Measurements from ENCODE around the gene ARHGAP24. TPM values are rescaled to one million over a fixed set of nuclear protein-coding genes. Genes with fewer than 3 reads are reported as not detected.

Gene ARHGAP24
- total and polyA plus RNA-seq, 2 experiments from 2014 or later = 0.21 to 0.36 TPM

DNA sequence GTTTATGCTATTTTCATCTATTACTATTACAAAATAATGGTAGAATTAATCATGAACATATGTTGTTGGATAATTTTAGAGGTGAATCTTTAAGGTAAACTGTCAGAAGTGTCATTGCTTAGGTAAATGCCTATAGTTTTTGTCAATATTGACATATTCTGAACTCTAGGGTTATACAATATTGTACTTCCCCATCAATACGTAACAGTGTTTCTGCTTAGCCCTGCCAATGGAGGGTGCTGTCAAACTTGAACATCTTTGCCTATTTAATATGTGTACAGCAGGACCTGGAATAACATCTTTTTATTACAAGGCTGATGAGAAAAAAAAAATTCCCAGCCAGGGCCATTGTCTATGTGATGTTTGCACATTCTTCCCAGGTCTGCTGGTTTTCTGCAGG, 40.8 kb downstream of the ARHGAP24 start:
- Histone ChIP-seq H2AFZ (no peak overlapping the region), H3K36me3 (ENCODE audit: insufficient read depth) (no peaks in the 10 kb centered on the region), H3F3A (replicated peaks; ENCODE audit: low read depth) (no peaks in the 10 kb centered on the region), H4K20me1 (replicated peaks; ENCODE audit: insufficient read depth) (no peaks in the 10 kb centered on the region), H3K79me2 (replicated peaks; ENCODE audit: insufficient read depth) (no peaks in the 10 kb centered on the region), H3K27me3 (ENCODE audit: insufficient read depth) (no peaks in the 10 kb centered on the region), H3K9me2 (ENCODE audit: insufficient read depth) (no peaks in the 10 kb centered on the region), H3K27ac (ENCODE audit: low read depth) (no peak overlapping the region), H3K4me3 (no peak overlapping the region), H3K4me2 (no peak overlapping the region), H3K4me1 (ENCODE audit: insufficient read depth) (no peaks in the 10 kb centered on the region)
- ATAC-seq (no peak), DNase-seq (ENCODE audit: low spot score) (no peak)
- TF ChIP-seq EZH2phosphoT487 (IDR thresholded peaks at IDR 0.05; ENCODE audit: unreplicated experiment) (no peak), POLR2AphosphoS5 (IDR thresholded peaks at IDR 0.05; ENCODE audit: low read depth) (no peak), CREB1 (CRISPR knock-in tag; IDR thresholded peaks at IDR 0.05; ENCODE audit: low read depth) (no peak), STAT1 (IDR thresholded peaks at IDR 0.05; ENCODE audit: unreplicated experiment) (no peak), ZNF114 (CRISPR knock-in tag; IDR thresholded peaks at IDR 0.05) (no peak), ZNF331 (CRISPR knock-in tag; IDR thresholded peaks at IDR 0.05; ENCODE audit: low read depth) (no peak), JUNB (IDR thresholded peaks at IDR 0.05; ENCODE audit: unreplicated experiment) (no peak), EZH2 (IDR thresholded peaks at IDR 0.05; ENCODE audit: low read depth, unreplicated experiment) (no peak), NANOG (IDR thresholded peaks at IDR 0.05; ENCODE audit: borderline replicate concordance) (no peak)
- TF ChIP-seq, protein P1, sequence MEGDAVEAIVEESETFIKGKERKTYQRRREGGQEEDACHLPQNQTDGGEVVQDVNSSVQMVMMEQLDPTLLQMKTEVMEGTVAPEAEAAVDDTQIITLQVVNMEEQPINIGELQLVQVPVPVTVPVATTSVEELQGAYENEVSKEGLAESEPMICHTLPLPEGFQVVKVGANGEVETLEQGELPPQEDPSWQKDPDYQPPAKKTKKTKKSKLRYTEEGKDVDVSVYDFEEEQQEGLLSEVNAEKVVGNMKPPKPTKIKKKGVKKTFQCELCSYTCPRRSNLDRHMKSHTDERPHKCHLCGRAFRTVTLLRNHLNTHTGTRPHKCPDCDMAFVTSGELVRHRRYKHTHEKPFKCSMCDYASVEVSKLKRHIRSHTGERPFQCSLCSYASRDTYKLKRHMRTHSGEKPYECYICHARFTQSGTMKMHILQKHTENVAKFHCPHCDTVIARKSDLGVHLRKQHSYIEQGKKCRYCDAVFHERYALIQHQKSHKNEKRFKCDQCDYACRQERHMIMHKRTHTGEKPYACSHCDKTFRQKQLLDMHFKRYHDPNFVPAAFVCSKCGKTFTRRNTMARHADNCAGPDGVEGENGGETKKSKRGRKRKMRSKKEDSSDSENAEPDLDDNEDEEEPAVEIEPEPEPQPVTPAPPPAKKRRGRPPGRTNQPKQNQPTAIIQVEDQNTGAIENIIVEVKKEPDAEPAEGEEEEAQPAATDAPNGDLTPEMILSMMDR (conservative IDR thresholded peaks at IDR 0.05; ENCODE audit: low read depth in 2 of 2) = no peak
- TF ChIP-seq, protein P2, sequence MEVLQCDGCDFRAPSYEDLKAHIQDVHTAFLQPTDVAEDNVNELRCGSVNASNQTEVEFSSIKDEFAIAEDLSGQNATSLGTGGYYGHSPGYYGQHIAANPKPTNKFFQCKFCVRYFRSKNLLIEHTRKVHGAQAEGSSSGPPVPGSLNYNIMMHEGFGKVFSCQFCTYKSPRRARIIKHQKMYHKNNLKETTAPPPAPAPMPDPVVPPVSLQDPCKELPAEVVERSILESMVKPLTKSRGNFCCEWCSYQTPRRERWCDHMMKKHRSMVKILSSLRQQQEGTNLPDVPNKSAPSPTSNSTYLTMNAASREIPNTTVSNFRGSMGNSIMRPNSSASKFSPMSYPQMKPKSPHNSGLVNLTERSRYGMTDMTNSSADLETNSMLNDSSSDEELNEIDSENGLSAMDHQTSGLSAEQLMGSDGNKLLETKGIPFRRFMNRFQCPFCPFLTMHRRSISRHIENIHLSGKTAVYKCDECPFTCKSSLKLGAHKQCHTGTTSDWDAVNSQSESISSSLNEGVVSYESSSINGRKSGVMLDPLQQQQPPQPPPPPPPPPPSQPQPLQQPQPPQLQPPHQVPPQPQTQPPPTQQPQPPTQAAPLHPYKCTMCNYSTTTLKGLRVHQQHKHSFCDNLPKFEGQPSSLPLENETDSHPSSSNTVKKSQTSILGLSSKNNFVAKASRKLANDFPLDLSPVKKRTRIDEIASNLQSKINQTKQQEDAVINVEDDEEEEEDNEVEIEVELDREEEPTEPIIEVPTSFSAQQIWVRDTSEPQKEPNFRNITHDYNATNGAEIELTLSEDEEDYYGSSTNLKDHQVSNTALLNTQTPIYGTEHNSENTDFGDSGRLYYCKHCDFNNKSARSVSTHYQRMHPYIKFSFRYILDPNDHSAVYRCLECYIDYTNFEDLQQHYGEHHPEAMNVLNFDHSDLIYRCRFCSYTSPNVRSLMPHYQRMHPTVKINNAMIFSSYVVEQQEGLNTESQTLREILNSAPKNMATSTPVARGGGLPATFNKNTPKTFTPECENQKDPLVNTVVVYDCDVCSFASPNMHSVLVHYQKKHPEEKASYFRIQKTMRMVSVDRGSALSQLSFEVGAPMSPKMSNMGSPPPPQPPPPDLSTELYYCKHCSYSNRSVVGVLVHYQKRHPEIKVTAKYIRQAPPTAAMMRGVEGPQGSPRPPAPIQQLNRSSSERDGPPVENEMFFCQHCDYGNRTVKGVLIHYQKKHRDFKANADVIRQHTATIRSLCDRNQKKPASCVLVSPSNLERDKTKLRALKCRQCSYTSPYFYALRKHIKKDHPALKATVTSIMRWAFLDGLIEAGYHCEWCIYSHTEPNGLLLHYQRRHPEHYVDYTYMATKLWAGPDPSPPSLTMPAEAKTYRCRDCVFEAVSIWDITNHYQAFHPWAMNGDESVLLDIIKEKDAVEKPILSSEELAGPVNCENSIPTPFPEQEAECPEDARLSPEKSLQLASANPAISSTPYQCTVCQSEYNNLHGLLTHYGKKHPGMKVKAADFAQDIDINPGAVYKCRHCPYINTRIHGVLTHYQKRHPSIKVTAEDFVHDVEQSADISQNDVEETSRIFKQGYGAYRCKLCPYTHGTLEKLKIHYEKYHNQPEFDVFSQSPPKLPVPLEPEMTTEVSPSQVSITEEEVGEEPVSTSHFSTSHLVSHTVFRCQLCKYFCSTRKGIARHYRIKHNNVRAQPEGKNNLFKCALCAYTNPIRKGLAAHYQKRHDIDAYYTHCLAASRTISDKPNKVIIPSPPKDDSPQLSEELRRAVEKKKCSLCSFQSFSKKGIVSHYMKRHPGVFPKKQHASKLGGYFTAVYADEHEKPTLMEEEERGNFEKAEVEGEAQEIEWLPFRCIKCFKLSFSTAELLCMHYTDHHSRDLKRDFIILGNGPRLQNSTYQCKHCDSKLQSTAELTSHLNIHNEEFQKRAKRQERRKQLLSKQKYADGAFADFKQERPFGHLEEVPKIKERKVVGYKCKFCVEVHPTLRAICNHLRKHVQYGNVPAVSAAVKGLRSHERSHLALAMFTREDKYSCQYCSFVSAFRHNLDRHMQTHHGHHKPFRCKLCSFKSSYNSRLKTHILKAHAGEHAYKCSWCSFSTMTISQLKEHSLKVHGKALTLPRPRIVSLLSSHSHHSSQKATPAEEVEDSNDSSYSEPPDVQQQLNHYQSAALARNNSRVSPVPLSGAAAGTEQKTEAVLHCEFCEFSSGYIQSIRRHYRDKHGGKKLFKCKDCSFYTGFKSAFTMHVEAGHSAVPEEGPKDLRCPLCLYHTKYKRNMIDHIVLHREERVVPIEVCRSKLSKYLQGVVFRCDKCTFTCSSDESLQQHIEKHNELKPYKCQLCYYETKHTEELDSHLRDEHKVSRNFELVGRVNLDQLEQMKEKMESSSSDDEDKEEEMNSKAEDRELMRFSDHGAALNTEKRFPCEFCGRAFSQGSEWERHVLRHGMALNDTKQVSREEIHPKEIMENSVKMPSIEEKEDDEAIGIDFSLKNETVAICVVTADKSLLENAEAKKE (CRISPR knock-in tag; IDR thresholded peaks at IDR 0.05) = no peak
- TF ChIP-seq, protein P3, sequence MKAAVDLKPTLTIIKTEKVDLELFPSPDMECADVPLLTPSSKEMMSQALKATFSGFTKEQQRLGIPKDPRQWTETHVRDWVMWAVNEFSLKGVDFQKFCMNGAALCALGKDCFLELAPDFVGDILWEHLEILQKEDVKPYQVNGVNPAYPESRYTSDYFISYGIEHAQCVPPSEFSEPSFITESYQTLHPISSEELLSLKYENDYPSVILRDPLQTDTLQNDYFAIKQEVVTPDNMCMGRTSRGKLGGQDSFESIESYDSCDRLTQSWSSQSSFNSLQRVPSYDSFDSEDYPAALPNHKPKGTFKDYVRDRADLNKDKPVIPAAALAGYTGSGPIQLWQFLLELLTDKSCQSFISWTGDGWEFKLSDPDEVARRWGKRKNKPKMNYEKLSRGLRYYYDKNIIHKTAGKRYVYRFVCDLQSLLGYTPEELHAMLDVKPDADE (IDR thresholded peaks at IDR 0.05) = no peak
- TF ChIP-seq, protein P4, sequence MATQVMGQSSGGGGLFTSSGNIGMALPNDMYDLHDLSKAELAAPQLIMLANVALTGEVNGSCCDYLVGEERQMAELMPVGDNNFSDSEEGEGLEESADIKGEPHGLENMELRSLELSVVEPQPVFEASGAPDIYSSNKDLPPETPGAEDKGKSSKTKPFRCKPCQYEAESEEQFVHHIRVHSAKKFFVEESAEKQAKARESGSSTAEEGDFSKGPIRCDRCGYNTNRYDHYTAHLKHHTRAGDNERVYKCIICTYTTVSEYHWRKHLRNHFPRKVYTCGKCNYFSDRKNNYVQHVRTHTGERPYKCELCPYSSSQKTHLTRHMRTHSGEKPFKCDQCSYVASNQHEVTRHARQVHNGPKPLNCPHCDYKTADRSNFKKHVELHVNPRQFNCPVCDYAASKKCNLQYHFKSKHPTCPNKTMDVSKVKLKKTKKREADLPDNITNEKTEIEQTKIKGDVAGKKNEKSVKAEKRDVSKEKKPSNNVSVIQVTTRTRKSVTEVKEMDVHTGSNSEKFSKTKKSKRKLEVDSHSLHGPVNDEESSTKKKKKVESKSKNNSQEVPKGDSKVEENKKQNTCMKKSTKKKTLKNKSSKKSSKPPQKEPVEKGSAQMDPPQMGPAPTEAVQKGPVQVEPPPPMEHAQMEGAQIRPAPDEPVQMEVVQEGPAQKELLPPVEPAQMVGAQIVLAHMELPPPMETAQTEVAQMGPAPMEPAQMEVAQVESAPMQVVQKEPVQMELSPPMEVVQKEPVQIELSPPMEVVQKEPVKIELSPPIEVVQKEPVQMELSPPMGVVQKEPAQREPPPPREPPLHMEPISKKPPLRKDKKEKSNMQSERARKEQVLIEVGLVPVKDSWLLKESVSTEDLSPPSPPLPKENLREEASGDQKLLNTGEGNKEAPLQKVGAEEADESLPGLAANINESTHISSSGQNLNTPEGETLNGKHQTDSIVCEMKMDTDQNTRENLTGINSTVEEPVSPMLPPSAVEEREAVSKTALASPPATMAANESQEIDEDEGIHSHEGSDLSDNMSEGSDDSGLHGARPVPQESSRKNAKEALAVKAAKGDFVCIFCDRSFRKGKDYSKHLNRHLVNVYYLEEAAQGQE (IDR thresholded peaks at IDR 0.05; ENCODE audit: unreplicated experiment) = no peak
- Mint-ChIP-seq H3K4me1 (no peaks in the 10 kb centered on the region), H3K4me3 (no peak overlapping the region), H3K27me3 (ENCODE audit: insufficient read depth, low read depth, poor library complexity) (no peaks in the 10 kb centered on the region), H3K9me3 (no peaks in the 10 kb centered on the region; the same call in 2 of the 3 replicates), H3K36me3 (ENCODE audit: low read depth) (no peaks in the 10 kb centered on the region), H3K27ac (no peak overlapping the region)
